Stimulated activated memory B cell treated with anti-CD40 and anti-IgM and Interleukin-4, amounts not matched to agents 10 μg/mL and 1 μg/mL and 100 μg/mL, for 72 hours (primary cell): ENCODE data around the gene CD300A.
"Not testable (repeated sequence)": the region's sequence is repeated elsewhere in the genome, so short reads cannot be mapped to it uniquely, and the experiment has no call there.

ENCODE experiments used
- ATAC-seq: fragments of 150-1000 bp; cut with Tn5 transposase; 2 replicates; pipeline ENCODE4 v1.10.0; 2021
- H3K27ac Mint-ChIP-seq: one replicate; pipeline ENCODE4 v1.8.0; 2022; ENCODE audit warnings: mild to moderate bottlenecking, mixed read lengths
- H3K27me3 Mint-ChIP-seq: one replicate; pipeline ENCODE4 v1.8.0; 2022; ENCODE audit warnings: mixed read lengths
- H3K36me3 Mint-ChIP-seq: one replicate; pipeline ENCODE4 v1.8.0; 2022; ENCODE audit warnings: mixed read lengths
- H3K4me1 Mint-ChIP-seq: one replicate; pipeline ENCODE4 v1.8.0; 2022; ENCODE audit warnings: mixed read lengths
- H3K4me3 Mint-ChIP-seq: one replicate; pipeline ENCODE4 v1.8.0; 2022; ENCODE audit warnings: mild to moderate bottlenecking, moderate library complexity, mixed read lengths
- H3K9me3 Mint-ChIP-seq: one replicate; pipeline ENCODE4 v1.8.0; 2022; ENCODE audit warnings: mixed read lengths

CD300A gene

DNA sequence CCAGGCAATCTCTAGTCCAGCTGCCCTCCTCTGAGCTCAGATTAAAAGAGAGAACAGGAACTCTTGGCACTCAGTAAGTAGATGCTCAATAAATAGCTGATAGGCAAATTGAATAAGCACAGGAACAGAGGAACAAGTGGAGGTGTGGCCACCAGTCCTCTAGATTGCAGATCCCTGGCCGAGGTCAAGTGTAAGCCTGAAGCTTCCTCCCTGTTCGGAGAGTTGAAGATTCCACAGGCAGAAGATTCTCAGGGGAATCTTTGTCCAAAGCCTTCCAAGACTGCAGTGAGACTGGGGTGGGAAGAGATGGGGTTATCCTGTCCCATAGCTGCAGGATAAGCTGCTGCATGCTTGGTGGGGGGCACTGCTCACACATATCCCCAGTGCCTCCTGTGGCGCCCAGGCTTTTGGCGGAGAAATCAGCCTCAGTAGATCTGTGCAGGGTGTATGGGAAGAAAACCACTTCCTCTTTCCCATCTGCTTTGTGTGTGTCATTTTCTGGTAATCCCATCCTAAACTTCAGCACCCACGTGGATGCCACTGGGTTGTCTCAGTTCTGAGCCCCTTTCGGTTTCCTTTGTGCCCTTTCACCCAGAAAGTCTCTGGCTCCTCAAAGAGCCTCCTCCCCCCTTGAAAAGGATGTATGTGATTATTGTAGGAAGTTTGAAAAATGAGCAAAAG lies 12.1 kb downstream of the CD300A start:
- H3K27ac Mint-ChIP-seq: peak overlapping the region; percentile 65
- H3K27me3 Mint-ChIP-seq: no peaks in the 10 kb centered on the region
- H3K9me3 Mint-ChIP-seq: peaks cover 8% of the 10 kb centered on the region
- H3K4me1 Mint-ChIP-seq: peaks cover 29% of the 10 kb centered on the region
- no peak overlapping the region for H3K4me3 Mint-ChIP-seq
- ATAC-seq: peak; percentile 73
- peaks cover 37% of the 10 kb centered on the region for H3K36me3 Mint-ChIP-seq

DNA sequence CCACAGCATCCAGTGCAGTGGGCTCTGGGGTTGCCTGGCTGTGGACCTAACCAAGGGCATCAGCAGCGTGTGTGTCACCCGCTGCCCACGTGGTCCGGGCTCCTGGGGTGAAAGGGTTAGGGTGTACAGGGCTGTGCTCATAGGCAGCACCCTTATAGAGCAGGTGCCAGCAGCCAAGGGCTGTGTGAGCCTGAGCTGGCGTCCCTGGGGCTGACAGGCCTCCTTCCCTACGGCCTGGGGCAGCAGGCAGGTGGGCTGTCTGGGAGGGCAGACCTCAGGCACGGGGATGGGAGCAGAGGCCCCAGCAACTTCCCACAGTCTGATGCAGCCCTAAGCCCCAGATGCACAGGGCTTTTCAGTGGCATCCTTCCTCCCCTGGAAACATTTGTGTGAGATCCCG lies 13.9 kb downstream of the CD300A start:
- peaks cover 21% of the 10 kb centered on the region for H3K36me3 Mint-ChIP-seq
- peaks cover 3% of the 10 kb centered on the region for H3K9me3 Mint-ChIP-seq
- H3K4me1 Mint-ChIP-seq: peaks cover 24% of the 10 kb centered on the region
- peak overlapping the region; percentile 65 for H3K27ac Mint-ChIP-seq
- H3K4me3 Mint-ChIP-seq: no peak overlapping the region
- H3K27me3 Mint-ChIP-seq: no peaks in the 10 kb centered on the region
- ATAC-seq: no peak

DNA sequence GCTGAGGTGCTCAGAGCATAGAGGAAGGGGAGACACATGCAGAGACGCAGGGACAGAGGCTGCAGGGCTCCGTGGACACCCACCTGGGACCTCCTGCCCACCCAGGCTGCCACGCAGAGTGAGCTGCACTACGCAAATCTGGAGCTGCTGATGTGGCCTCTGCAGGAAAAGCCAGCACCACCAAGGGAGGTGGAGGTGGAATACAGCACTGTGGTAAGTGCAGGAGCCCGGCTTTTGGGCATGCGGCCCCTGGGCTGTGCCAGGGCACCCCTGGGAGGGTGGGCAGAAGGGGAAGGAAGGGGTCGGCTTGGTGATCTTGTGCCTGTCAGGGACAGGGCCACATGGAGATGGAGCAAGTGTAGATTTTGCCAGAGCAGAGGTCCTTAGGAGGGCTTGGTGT lies 15.2 kb downstream of the CD300A start:
- no peak overlapping the region for H3K4me3 Mint-ChIP-seq
- H3K4me1 Mint-ChIP-seq: peaks cover 24% of the 10 kb centered on the region
- no peaks in the 10 kb centered on the region for H3K27me3 Mint-ChIP-seq
- ATAC-seq: no peak
- no peak overlapping the region for H3K27ac Mint-ChIP-seq
- H3K36me3 Mint-ChIP-seq: peaks cover 8% of the 10 kb centered on the region
- H3K9me3 Mint-ChIP-seq: no peaks in the 10 kb centered on the region

DNA sequence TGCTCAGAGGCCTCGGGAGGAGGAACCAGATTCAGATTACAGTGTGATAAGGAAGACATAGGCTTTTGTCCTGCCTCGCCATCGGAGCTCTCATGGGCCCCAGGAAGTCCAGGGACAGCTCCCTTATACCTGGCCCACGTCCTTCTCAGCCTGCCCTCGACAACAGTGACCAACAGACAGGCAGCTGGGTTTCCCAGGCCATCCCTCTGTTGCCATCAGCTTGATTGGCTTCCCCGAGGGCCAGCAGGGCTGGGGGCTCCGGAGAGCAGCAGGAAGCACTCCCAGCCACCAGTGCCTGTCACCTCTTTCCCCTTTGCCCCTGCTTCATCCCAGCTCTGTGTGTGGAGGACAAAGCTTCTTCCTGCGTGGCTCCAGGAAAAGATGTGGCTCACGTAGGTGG lies 17.6 kb downstream of the CD300A start:
- no peak for ATAC-seq
- Mint-ChIP-seq H3K27me3 (no peaks in the 10 kb centered on the region), H3K27ac (no peak overlapping the region), H3K4me1 (peaks cover 12% of the 10 kb centered on the region), H3K9me3 (peaks cover 3% of the 10 kb centered on the region), H3K36me3 (peaks cover 13% of the 10 kb centered on the region), H3K4me3 (no peak overlapping the region)

DNA sequence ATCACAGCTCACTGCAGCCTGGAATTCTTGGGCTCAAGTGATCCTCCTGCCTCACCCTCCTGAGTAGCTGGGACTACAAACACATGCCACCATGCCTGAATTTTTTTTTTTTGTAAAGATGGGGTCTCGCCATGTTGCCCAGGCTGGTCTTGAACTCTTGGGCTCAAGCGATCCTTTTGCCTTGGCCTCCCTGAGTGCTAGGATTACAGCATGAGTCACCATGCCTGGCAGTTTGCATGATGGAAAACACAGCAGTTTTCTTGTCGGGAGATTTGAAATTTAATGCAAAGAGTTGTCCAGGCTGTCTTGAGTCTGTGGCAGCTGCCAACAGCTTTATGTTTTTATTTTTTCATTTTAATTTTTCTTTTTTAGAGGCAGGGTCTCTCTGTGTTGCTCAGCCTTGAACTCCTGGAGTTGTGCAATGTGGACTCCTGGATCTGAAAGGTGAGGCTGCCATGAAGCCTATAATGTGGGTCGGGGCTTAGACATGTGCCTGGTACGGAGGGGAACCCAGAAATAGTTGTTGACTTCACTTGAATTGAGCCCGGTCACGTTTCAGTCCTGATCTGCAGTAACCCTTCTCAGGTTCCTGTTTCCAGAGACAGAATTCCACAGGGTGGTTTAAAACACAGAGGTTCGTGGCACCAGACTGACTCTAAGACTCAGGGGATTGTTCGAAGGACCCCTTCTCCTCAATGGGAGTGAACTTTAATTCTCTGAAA lies 18.7 kb downstream of the CD300A start:
- H3K4me3 Mint-ChIP-seq: no peak overlapping the region
- H3K4me1 Mint-ChIP-seq: peaks cover under 1% of the 10 kb centered on the region
- H3K36me3 Mint-ChIP-seq: peaks cover 17% of the 10 kb centered on the region
- H3K9me3 Mint-ChIP-seq: peaks cover 7% of the 10 kb centered on the region
- no peak overlapping the region for H3K27ac Mint-ChIP-seq
- no peak for ATAC-seq
- H3K27me3 Mint-ChIP-seq: no peaks in the 10 kb centered on the region

DNA sequence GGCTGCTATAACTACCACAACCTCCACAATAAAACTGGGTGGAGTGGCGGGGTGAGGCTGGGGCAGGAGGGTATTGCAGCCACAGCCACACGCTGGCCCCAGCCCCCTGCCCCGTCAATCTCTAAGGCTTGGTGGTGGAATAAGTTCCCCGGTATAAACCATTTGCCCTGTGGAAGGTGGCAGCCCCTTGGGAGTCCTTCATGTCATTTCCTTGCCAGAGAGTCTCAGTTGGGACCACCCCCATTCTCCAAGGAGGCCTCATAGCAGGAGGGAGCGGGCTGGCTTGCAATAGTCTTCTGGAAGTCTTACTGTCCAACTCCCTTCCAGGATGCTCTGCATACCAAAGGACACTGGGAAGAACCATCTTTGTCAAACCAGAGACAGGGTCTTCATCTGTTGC lies 19.4 kb downstream of the CD300A start:
- no peak overlapping the region for H3K4me3 Mint-ChIP-seq
- H3K27ac Mint-ChIP-seq: no peak overlapping the region
- peaks cover 7% of the 10 kb centered on the region for H3K9me3 Mint-ChIP-seq
- no peaks in the 10 kb centered on the region for H3K4me1 Mint-ChIP-seq
- H3K27me3 Mint-ChIP-seq: no peaks in the 10 kb centered on the region
- no peak for ATAC-seq
- peaks cover 16% of the 10 kb centered on the region for H3K36me3 Mint-ChIP-seq

DNA sequence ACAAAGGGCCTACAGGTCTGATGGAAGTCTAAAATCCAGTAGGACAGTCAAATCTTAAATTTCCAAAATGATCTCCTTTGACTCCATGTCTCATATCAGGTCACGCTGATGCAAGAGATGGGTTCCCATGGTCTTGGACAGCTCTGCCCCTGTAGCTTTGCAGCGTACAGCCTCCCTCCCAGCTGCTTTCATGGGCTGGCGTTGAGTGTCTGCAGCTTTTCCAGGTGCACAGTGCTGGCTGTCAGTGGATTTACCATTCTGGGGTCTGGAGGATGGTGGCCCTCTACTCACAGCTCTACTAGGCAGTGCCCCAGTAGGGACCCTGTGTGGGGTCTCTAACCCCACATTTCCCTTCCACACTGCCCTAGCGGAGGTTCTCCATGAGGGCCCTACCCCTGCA lies 21.8 kb downstream of the CD300A start:
- not testable (repeated sequence) for H3K9me3 Mint-ChIP-seq, H3K27me3 Mint-ChIP-seq, H3K27ac Mint-ChIP-seq, ATAC-seq, H3K4me1 Mint-ChIP-seq, H3K4me3 Mint-ChIP-seq, H3K36me3 Mint-ChIP-seq

DNA sequence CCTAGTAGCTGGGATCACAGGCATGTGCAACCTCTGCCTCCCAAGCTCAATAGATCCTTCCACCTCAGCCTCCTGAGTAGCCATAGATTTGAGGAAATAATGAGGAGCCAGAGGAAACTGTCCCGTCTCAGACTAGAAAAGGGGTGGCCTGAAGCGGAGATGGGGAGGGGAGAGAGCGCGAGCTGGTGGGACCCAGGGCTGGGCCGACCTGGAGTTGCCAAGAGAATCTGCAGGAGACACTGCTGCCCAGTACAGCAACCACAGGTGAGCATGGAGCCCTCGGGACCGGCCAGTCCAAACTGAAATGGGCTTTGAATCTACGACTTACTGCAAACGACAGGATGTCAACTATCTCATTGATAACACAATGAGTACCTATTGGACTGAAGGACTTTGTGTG lies 24.3 kb downstream of the CD300A start:
- H3K27me3 Mint-ChIP-seq: no peaks in the 10 kb centered on the region
- no peak overlapping the region for H3K27ac Mint-ChIP-seq
- H3K36me3 Mint-ChIP-seq: peaks cover 10% of the 10 kb centered on the region
- no peak for ATAC-seq
- H3K4me3 Mint-ChIP-seq: no peak overlapping the region
- peaks cover 7% of the 10 kb centered on the region for H3K9me3 Mint-ChIP-seq
- H3K4me1 Mint-ChIP-seq: no peaks in the 10 kb centered on the region

DNA sequence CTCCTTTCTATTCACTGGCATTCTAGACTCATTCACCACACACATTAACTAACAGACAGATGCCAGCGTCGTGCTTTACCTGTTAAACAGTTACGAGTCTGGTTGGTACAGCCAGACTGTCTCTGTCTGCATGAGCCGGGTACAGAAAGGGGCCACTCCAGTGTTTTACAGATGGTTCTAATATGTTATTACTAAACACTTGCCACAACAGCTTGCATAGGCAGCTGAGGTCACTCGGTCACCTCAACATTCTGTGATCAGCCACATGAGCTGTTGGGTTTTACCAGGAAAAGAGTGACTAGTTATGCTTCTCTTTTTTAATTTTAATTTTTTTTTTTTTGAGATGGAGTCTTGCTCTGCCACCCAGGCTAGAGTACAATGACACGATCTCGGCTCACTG lies 25.2 kb downstream of the CD300A start:
- no peak overlapping the region for H3K4me3 Mint-ChIP-seq
- H3K4me1 Mint-ChIP-seq: no peaks in the 10 kb centered on the region
- H3K36me3 Mint-ChIP-seq: peaks cover 10% of the 10 kb centered on the region
- ATAC-seq: no peak
- no peaks in the 10 kb centered on the region for H3K27me3 Mint-ChIP-seq
- H3K27ac Mint-ChIP-seq: no peak overlapping the region
- H3K9me3 Mint-ChIP-seq: peaks cover 7% of the 10 kb centered on the region

DNA sequence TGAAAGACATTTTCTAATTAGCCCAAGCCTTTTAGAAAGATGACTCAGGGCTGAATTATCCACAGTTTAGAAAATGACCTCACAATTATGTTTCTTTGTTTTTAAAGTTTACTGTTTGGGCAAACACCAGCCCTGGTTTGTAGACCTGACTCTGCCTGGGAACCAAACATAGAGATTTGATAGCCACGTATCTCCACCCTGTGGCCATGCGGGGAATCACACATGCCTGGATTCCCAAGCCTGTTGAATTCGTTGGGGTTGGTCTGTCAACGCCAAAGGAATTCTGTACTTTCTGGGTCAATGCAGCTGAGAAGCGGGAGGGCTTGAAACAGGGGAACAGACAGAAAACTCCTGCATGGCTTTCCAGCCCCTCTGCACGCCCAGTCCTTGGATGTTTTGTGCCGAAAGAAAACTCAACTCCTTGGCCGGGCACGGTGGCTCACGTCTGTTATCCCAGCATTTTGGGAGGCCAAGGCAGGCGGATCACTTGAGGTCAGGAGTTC lies 26.9 kb downstream of the CD300A start:
- H3K4me1 Mint-ChIP-seq: no peaks in the 10 kb centered on the region
- peaks cover 10% of the 10 kb centered on the region for H3K36me3 Mint-ChIP-seq
- no peaks in the 10 kb centered on the region for H3K27me3 Mint-ChIP-seq
- peak; percentile 70 for ATAC-seq
- peaks cover 4% of the 10 kb centered on the region for H3K9me3 Mint-ChIP-seq
- no peak overlapping the region for H3K4me3 Mint-ChIP-seq
- H3K27ac Mint-ChIP-seq: no peak overlapping the region

DNA sequence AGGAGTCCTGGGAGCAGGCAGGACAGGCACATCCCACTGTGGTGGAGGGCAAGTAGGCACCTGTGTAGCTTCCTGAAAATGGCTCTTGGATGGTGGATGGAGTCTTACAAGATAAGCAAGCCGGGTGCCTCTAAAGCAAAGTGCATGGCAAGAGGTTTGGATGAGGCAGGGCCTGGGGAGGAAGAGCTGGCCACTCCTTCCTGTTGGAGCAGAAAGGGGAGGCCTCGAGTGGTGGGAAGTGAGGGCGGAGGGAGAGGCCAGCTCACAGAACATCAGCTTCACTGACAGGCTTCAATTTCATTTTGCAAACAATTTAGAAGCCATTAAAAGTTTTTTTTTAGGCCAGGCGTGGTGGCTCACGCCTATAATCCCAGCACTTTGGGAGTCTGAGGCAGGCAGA lies 31.0 kb downstream of the CD300A start:
- Mint-ChIP-seq H3K27ac (no peak overlapping the region), H3K4me1 (no peaks in the 10 kb centered on the region), H3K9me3 (no peaks in the 10 kb centered on the region), H3K36me3 (no peaks in the 10 kb centered on the region), H3K27me3 (peaks cover 9% of the 10 kb centered on the region), H3K4me3 (no peak overlapping the region)
- ATAC-seq: no peak

DNA sequence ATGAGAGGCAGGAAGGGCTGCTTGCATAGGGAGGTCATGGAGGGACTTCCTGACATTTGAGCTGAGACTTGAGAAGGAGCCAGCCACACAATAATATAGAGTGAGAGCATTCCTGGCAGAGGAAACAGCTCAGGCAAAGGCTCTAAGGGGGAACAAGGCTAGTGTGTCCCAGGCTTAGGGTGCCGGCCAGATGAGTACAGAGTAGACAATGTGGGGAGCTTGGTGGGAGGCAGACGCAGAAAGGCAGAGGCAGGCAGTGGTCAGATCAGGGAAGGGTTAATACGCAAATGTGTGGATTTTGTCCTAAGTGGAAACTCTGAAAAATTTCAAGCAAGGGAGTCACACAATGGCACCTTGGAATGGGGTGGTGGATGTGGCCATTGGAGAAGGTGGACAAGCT lies 33.6 kb downstream of the CD300A start:
- ATAC-seq: no peak
- Mint-ChIP-seq H3K4me1 (no peaks in the 10 kb centered on the region), H3K27ac (no peak overlapping the region), H3K9me3 (no peaks in the 10 kb centered on the region), H3K36me3 (no peaks in the 10 kb centered on the region), H3K27me3 (peaks cover 9% of the 10 kb centered on the region), H3K4me3 (no peak overlapping the region)

DNA sequence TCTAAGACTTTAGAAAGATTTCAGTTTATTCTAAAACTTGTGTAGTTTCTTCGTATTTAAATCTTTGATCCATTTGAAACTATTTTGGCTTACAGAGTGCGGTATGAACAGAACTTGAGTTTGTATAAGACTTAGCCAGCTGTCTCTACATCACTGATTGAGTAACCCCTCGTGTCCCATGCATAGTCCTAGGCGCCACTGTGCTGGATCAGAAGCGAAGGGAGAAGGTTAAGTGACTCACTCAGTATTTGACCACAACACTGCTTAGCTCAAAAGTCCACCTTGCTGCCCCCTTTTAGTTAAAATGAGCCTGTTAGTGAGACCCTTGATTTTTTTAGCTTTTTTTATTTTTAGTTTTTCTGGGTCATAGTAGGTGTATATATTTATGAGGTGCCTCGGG lies 36.4 kb downstream of the CD300A start:
- ATAC-seq: no peak
- Mint-ChIP-seq H3K27ac (no peak overlapping the region), H3K9me3 (no peaks in the 10 kb centered on the region), H3K27me3 (peaks cover 9% of the 10 kb centered on the region), H3K4me1 (no peaks in the 10 kb centered on the region), H3K36me3 (no peaks in the 10 kb centered on the region), H3K4me3 (no peak overlapping the region)

DNA sequence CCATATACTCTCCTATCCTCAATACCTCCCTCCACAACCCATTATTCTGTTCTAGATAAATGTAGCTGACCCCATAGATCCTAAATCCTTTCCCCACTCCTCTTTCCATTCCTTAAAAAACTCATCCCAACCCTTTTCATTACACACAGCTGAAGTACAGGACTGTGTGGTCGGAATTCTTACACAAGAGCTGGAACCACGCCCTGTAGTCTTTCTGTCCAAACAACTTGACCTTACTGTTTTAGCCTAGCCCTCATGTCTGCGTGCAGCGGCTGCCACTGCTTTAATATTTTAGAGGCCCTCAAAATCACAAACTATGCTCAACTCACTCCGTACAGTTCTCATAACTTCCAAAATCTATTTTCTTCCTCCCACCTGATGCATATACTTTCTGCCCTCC lies 37.5 kb downstream of the CD300A start:
- ATAC-seq, H3K27me3 Mint-ChIP-seq, H3K9me3 Mint-ChIP-seq, H3K4me3 Mint-ChIP-seq, H3K36me3 Mint-ChIP-seq, H3K4me1 Mint-ChIP-seq, H3K27ac Mint-ChIP-seq: not testable (repeated sequence)

DNA sequence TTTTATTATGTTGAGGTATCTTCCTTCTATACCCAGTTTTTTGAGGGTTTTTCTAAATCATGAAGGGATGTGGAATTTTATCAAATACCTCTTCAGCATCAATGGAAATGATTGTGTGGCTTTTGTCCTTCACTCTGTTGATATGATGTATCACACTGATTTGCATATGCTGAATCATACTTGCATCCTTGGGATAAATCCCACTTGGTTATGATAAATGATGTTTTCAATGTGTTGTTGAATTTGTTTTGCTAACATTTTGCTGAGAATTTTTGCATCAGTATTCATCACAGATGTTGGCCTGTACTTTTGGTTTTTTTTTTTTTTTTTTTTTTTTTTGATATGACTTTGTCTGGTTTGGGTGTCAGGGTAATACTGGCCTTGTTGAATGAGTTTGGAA lies 41.7 kb downstream of the CD300A start:
- Mint-ChIP-seq H3K27ac (no peak overlapping the region), H3K9me3 (no peaks in the 10 kb centered on the region), H3K36me3 (peaks cover 5% of the 10 kb centered on the region), H3K4me1 (peaks cover 20% of the 10 kb centered on the region), H3K4me3 (no peak overlapping the region), H3K27me3 (peaks cover 12% of the 10 kb centered on the region)
- ATAC-seq: no peak

DNA sequence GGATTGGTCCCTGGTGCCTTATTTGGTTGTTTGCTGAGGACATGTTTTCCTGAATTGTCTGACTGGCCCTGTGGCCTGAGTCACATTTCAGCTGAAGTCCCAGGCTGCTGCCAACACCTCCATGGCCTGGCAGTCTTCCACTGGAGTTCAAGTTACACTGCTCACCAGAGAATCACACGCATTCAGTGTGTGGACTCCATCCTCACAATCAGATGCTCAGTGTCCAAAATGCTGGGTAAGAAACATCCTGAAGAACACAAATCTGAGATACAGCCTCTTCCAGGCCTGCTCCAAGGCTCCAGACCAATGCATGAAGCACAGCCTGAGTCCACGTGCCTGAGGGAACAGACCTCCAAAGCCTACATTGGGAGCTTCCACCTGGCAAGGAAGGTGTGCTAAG lies 45.6 kb downstream of the CD300A start:
- ATAC-seq: no peak
- Mint-ChIP-seq H3K27ac (peak overlapping the region; percentile 97), H3K36me3 (peaks cover 15% of the 10 kb centered on the region), H3K4me1 (peaks cover 33% of the 10 kb centered on the region), H3K9me3 (peaks cover 13% of the 10 kb centered on the region), H3K4me3 (no peak overlapping the region), H3K27me3 (peaks cover 12% of the 10 kb centered on the region)
